A172 (cell line): ENCODE data around the gene WDR12. TPM values are rescaled to one million over a fixed set of nuclear protein-coding genes. Genes with fewer than 3 reads are reported as not detected.

Experiments
- total RNA-seq: library from RNA; depleted of rRNA; stranded (reverse); fragments of >200 nt; shearing (Covaris generic); gene quantifications from 2 replicates; pipeline ENCODE4 v1.2.3, GENCODE V29; 2014; rRNA removed

WDR12 gene
- total RNA-seq, 1 experiment from 2014 or later = 53.9 TPM

Other genes starting within 250 kb of the WDR12 start
- 9.7 and 14.4 TPM in 2 replicates for gene ICA1L, start 39.9 kb downstream of the WDR12 start, total RNA-seq
- gene CARF, start 602 bp upstream of the WDR12 start, total RNA-seq = 7.0 and 8.8 TPM in 2 replicates
- gene NBEAL1, start 103.2 kb upstream of the WDR12 start, total RNA-seq = 11.4 and 16.6 TPM in 2 replicates